ENCODE results near the gene ZNF518A. TPM values are rescaled to one million over a fixed set of nuclear protein-coding genes. Genes with fewer than 3 reads are reported as not detected.
A peak's percentile ranks its signal among the peaks of the same experiment; 100 is the strongest.

Gene ZNF518A
- total and polyA plus RNA-seq, 2 of the 13 experiments (the other 11 are each of a cell fraction or from before 2014, with no cell fraction given): 21.7 to 37.1 TPM

GRCh38 chr10:96089670-96090462, 40.2 kb upstream of the ZNF518A start (continued):
- TF ChIP-seq ZNF235 (CRISPR knock-in tag; IDR thresholded peaks at IDR 0.05; ENCODE audit: borderline replicate concordance) (peak; percentile 87), ZNF136 (CRISPR knock-in tag; IDR thresholded peaks at IDR 0.05; ENCODE audit: low read depth) (0 out of 2 replicates have a peak, but pooled peaks have one; percentile 28), PHF21A (CRISPR knock-in tag; IDR thresholded peaks at IDR 0.05) (peak; percentile 89), KLF6 (CRISPR knock-in tag; IDR thresholded peaks at IDR 0.05) (peak; percentile 69), MYNN (CRISPR knock-in tag; IDR thresholded peaks at IDR 0.05; ENCODE audit: low read depth) (no peak), IKZF5 (CRISPR knock-in tag; IDR thresholded peaks at IDR 0.05) (peak; percentile 83), ZNF567 (CRISPR knock-in tag; IDR thresholded peaks at IDR 0.05; ENCODE audit: borderline replicate concordance) (peak; percentile 41; the same call in 1 of the 2 replicates), KLF16 (CRISPR knock-in tag; IDR thresholded peaks at IDR 0.05) (peak in 1 of 2 experiments; percentile 84; a peak in 1 of 4 replicates), TEAD2 (CRISPR knock-in tag; IDR thresholded peaks at IDR 0.05) (no peak), IRX3 (CRISPR knock-in tag; IDR thresholded peaks at IDR 0.05; ENCODE audit: borderline replicate concordance, low read depth) (peak; percentile 75; the same call in 1 of the 2 replicates), TFDP2 (CRISPR knock-in tag; IDR thresholded peaks at IDR 0.05) (peak; percentile 86), BCL6 (CRISPR knock-in tag; IDR thresholded peaks at IDR 0.05) (peak; percentile 48), NFIB (CRISPR knock-in tag; IDR thresholded peaks at IDR 0.05; ENCODE audit: borderline replicate concordance) (no peak), FOXO1 (CRISPR knock-in tag; IDR thresholded peaks at IDR 0.05) (no peak), ZMAT3 (CRISPR knock-in tag; conservative IDR thresholded peaks at IDR 0.05) (peak; percentile 37; the same call in 1 of the 2 replicates), ZNF431 (CRISPR knock-in tag; IDR thresholded peaks at IDR 0.05; ENCODE audit: borderline replicate concordance, low read depth) (peak; percentile 70; the same call in 1 of the 2 replicates), ZNF558 (CRISPR knock-in tag; IDR thresholded peaks at IDR 0.05; ENCODE audit: borderline replicate concordance) (0 out of 2 replicates have a peak, but pooled peaks have one; percentile 26), MLXIP (CRISPR knock-in tag; IDR thresholded peaks at IDR 0.05; ENCODE audit: borderline replicate concordance) (no peak), HMGXB4 (CRISPR knock-in tag; IDR thresholded peaks at IDR 0.05; ENCODE audit: borderline replicate concordance in 1 of 2, low read depth in 1 of 2) (peak; percentile 80 to 89; a peak in 3 of 4 replicates)
